GM18951 (cell line): ENCODE data around the gene DAZAP2.
"Not testable (repeated sequence)": the region's sequence is repeated elsewhere in the genome, so short reads cannot be mapped to it uniquely, and the experiment has no call there.

ENCODE experiments used
- POLR2A ChIP-seq: IDR thresholded peaks from 4 replicates; pipeline ENCODE4 v1.6.1; 2011; ENCODE audit warnings: mild to moderate bottlenecking; ENCODE audit not compliant: insufficient read length, insufficient read depth; ENCODE audit errors: extremely low read depth
- in situ Hi-C: fragments of 300-500 bp; cut with MboI; formaldehyde crosslinking; loops from one replicate; pipeline ENCODE4 v1.12.0; 2022; ENCODE audit warnings: low sequenced_read_pairs, mixed read lengths, inconsistent platforms; ENCODE audit not compliant: unreplicated experiment

DAZAP2 gene

GRCh38 chr12:51205350-51205749, 33.3 kb upstream of the DAZAP2 start:
- TF ChIP-seq POLR2A = no peak
- in situ Hi-C loops = no loop called here

DNA sequence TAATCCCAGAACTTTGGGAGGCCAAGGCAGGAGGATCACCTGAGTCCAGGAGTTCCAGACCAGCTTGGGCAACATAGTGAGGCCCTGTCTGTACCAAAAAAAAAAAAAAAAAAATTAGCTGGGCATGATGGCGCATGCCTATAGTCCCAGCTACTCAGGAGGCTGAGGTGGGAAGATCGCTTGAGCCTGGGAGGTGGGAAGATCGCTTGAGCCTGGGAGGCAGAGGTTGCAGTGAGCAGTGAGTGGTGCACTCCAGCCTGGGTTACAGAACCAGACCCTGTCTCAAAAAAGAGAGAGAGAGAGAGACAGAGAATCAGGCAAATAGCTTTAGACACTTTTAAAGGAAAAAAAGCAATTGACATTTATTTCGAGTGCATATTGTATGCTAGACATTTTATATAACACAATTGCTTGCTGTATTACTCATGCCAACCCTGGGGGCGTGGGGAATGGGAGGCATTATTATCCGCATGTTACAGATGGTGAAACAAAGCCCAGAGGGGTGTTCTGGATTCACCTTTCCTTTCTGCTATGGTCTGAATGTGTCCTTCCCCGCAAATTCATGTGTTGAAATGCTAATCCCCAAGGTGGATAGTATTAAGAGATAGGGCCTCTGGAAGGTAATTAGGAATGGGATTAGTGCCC, 30.5 kb upstream of the DAZAP2 start:
- TF ChIP-seq POLR2A = no peak
- in situ Hi-C loops = no loop called here

DNA sequence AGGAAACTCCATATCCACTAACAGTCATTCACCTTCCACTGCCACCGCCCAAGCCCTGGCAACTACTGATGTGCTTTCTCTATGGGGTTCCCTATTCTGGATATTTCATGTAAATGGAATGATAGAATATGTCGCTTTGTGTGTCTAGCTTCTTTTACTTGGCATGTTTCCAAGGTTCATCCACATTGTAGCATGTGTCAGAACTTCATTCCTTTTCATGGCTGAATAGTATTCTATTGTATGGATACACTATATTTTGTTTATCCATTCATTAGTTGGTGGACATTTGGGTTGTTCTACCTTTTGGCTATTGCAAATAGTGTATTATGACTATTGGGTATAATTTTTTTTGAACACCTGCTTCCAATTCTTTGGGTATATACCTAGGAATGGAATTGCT, 29.4 kb upstream of the DAZAP2 start:
- in situ Hi-C loops = no loop called here
- TF ChIP-seq POLR2A = no peak

DNA sequence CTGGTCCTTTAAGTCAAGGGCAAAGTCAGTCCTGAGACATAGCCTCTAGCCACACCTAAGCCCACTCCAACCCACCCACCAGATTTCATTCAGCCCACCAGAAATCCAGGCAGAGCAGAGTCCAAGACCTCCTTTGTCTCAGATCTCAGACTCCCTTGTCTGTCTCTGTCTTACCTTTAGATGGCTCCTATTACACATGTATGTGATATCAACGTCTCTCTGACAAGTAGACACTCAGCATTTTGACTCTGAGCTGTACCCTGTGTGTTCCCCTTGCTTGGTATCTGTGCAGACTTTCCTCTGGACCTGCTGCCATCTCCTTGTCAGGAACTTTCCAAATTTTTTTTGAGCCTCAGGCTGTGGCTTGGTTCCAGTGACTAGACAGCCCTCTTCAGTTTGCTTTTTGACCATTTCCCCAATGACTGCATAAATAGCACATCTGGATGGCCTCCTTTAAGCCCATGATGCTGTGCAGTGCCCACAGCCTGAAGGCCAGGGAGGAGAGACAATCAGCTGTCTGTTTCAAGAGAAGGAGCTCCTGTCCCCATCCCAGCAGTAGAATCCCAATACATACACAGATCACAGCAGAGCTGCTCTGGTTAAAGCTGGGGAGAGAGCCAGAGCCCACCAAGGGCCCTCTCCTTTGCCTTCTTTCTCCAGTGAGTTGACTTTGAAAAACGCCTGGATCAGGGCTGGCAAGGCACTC, 27.8 kb upstream of the DAZAP2 start:
- in situ Hi-C loops = no loop called here
- no peak for TF ChIP-seq POLR2A

DNA sequence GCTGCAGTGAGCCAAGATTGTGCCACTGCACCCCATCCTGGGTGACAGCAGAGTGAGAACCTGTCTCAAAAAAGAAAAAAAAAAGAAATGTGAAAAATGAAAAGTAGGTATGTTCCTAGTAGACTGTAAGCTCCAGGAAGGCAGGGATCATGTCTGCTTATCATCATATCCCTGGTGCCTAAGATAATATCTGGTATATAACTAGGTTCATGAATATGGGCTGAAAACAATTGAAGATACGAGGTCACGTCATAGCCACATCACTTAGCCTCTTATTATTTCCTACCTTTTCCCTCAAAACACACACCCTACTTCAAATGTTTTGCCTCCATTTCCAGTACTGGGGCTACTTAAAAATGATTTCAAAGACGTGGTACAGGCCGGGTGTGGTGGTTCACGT, 23.7 kb upstream of the DAZAP2 start:
- in situ Hi-C loops = no loop called here

DNA sequence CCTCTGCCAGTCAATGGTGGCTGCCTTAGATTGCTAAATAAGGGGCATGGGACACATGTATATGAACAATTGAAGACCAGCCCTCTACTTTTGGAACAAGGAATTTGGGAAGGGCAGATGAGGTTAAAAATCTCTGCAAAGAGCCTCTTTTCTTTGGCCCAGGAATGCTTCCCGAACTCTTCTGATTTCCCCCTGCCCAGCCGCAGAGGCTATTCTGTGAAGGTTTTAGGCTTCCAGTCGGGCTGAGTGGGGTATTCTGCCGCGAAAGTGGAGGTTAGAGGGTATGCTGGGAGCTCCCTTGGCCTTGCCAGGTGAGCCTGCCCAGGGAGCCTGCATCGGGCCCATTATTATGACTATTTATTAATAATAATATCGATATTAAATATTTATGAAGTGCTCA, 22.0 kb upstream of the DAZAP2 start:
- in situ Hi-C loops = no loop called here
- no peak for TF ChIP-seq POLR2A

More for the DNA sequence above, 23.7 kb upstream of the DAZAP2 start:
- TF ChIP-seq POLR2A = no peak

DNA sequence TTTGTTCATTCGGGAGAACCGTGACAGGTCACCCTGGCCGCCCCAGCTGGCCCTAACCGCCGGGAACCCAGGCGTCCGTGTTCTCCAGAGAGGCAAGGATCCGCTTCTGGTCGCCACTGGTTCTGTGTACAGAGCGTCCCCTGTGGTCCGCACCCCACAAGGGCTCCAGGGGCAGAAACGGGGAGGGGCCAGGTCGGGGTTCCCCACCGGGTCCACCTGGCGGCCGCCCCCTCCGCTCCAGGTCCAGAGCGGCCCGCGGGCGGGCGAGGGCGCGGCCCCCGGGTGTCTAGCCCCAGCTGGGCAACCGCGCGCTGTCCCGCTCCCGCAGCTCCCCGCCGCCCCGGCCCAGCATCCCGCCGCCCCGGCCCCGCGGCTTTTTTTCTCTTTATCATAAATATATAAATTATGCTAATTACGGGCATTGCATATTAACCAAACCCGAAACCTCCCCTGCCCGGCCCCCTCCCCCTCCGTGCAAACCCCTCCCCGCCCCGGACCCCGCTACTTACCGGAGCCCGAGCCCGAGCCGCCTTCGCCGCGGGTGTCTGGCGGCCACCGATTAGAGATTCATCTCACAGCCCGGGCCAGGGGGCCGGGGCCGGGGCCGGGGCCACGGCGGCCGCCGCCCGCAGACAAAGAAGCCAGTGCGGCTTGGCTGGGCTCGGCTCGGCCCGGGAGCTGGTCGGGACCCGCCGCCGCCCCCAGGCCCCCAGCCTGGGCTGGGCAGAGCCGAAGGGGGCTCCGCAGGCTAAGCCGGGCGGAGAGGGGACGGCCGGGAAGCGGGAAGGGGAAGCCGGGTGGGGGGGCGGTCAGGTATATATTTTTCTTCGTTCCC, 21.3 kb upstream of the DAZAP2 start:
- TF ChIP-seq POLR2A = peak; percentile 40
- in situ Hi-C loops = no loop called here

DNA sequence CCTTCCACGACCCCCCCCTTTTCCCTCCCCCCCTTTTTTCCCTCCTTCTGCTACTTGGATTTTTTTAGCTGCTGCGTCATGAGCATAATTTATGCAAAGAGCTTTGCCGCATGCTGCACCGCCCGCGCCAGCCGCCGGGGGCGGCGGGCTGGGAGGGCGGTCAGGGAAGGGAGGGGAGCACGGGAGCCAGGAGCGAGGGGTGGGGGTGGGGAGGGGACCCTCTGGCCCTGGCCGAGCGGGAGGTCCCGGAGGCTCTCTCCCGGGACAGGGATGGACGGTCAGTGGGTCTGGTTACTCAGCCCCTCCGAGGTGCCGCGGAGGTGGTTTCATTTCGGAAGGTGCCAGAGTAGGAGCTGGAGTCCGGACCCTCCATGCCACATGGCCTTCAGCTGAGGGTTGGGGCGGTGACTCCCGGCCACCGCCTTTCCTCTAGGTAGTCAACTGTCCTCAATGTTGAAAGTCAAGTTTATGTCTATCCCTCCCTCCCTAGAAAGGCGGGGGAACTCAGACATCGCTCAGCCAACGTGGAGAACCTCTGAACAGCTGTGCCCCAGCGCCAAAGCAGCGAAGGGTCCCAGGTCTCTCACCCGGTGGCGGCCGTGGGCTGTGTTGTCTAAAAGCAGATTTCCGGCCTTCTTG, 20.5 kb upstream of the DAZAP2 start, which contains the start of gene POU6F1:
POU6F1 (minus strand) TSS at position 95 of the 639 bp plus-strand sequence. CDS start 11,226 bp downstream, outside the sequence.
- in situ Hi-C loops = no loop called here
- peak; percentile 45 for TF ChIP-seq POLR2A

GRCh38 chr12:51218607-51219161, 19.9 kb upstream of the DAZAP2 start:
- in situ Hi-C loops = no loop called here
- TF ChIP-seq POLR2A = no peak

DNA sequence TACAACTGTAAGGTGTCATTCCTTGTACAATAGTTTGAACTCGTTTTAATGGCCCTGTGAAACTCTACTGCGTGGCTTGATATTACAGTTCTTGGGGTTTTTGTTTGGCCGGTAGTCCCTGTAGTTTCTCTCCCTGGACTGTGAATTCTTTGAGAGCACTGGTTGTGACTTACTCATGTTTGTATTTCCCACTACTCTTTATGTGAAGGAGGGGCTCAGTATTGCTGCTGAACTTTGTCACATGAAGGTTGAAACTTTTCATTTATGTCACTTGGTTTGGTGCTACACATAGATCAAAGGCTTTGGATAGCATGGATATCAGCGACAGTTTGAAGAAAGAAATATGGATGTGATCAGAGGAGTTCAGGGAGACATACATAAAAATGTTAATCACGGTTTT, 19.3 kb upstream of the DAZAP2 start:
- no peak for TF ChIP-seq POLR2A
- in situ Hi-C loops = no loop called here

DNA sequence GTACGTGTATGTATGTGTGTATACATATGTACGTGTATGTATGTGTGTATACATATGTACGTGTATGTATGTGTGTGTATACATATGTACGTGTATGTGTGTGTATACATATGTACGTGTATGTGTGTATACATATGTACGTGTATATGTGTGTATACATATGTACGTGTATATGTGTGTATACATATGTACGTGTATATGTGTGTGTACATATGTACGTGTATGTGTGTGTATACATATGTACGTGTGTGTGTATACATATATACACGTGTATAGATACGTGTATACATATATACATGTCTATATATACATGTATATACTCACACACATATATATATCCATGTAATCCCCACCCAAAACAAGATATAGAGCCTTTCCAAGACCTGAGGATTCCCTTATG, 18.8 kb upstream of the DAZAP2 start:
- in situ Hi-C loops = not testable (repeated sequence)

GRCh38 chr12:51222461-51222860, 16.2 kb upstream of the DAZAP2 start:
- no peak for TF ChIP-seq POLR2A
- in situ Hi-C loops = no loop called here

- no peak for TF ChIP-seq POLR2A
- in situ Hi-C loops = no loop called here
Measured at GRCh38 chr12:51224625-51225024, 14.0 kb upstream of the DAZAP2 start.

DNA sequence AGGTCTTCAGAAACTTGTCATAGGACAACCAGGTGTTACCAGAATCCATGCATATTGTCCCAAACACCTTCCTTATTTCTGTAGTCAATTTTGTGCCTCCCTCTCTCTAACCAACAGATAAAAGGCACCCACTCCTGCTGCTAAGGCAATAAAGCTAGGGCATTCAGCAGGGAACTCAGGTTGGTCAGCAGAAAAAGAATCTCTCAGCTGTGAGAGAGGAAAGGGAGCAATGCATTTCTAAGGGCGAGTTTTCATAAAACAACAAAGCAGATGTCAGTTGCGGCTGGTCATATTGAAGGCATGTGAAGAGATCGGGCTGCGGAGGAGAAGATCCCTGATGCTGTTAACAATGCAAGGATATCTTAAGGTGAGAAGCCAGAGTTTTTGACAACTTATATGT, 13.4 kb upstream of the DAZAP2 start:
- in situ Hi-C loops = no loop called here
- no peak for TF ChIP-seq POLR2A
